Raji (cell line): ENCODE results near the gene PRKCB.

ENCODE experiments used
- POLR2A ChIP-seq: IDR thresholded peaks from 2 replicates; pipeline ENCODE4 v1.6.1; 2011; ENCODE audit warnings: low read depth, low read length, control low read depth; ENCODE audit not compliant: insufficient read depth

The PRKCB gene

DNA sequence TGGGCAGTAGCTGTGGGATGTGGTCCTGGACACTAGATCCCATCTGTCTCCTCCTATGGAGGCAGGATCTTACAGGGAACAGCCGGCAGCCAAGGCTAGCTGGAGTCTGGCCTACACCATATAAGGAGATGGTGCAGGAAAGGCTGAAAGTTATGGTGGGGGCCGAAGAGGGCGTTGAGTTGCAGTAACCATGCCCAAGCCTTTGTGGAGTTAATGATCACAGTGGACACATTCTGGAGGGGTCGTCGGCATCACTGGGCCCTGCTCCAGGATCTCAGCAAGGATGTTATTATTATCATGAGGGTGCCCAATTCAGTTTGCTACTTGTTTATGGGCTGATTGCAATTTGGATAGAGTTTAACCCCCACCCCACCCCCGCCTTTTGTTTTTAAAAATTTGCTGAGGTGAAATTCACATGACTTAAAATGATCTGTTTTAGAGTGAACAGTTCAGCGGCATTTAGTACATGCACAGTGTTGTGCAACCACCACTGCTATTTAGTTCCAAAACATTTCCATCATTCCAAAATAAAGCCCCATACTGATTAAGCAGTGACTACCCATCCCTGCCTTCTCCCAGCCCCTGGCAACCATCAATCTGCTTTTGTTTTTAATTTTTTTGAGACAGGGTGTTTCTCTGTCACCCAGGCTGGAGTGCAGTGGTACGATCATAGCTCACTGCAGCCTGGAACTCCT, 236.0 kb downstream of the PRKCB start:
- no peak for TF ChIP-seq POLR2A

DNA sequence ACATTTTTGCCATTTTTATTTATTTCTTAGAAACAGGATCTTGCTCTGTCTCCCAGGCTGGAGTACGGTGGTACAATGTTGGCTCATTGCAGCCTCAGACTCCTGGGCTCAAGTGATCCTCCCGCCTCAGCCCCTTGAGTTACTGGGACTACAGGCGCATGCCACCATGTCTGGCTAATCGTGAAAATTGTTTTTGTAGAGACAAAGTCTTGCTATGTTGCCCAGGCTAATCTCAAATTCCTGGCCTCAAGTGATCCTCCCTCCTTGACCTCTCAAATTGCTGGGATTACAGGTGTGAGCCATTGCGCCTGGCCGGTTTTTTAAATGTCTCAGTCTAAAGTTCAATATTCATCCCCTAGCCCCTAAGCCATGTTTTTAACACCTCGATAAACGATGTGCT, 237.5 kb downstream of the PRKCB start:
- no peak for TF ChIP-seq POLR2A

DNA sequence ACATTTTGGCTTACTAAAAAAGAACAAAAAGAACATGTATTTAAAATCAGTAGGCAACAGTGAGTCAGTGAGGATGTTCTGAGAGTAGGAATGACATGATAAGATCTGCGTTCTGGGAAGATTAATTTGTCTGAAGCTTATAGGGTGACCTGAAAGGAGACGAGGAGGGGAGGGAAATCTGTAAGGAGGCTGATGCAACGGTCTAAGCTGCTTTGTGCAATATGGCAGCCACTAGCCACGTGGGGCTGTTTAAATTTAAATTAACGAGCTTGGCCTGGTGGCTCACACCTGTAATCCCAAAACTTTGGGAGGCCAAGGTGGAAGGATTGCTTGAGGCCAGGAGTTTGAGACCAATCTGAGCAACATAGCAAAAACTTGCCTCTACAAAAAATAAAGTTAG, 238.8 kb downstream of the PRKCB start:
- no peak for TF ChIP-seq POLR2A

DNA sequence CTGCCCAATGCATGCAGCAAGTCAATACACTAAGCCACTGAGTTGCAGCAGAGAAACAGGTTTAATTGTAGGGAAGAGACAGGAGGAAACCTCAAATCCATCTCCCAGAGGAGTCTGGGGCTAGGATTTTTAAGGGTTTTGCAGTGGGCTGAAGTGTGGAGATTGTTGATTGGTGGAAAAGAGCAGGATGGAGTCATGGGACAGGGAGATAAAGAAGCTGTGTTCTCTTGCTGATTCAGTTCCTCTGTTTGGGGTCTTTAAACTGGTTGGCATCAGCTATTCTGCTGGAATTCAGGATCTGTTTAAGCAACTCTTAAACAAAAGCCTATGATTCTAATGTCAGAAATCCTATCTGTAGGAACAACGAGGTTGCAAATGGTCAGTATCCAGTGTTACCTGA, 239.5 kb downstream of the PRKCB start:
- no peak for TF ChIP-seq POLR2A

DNA sequence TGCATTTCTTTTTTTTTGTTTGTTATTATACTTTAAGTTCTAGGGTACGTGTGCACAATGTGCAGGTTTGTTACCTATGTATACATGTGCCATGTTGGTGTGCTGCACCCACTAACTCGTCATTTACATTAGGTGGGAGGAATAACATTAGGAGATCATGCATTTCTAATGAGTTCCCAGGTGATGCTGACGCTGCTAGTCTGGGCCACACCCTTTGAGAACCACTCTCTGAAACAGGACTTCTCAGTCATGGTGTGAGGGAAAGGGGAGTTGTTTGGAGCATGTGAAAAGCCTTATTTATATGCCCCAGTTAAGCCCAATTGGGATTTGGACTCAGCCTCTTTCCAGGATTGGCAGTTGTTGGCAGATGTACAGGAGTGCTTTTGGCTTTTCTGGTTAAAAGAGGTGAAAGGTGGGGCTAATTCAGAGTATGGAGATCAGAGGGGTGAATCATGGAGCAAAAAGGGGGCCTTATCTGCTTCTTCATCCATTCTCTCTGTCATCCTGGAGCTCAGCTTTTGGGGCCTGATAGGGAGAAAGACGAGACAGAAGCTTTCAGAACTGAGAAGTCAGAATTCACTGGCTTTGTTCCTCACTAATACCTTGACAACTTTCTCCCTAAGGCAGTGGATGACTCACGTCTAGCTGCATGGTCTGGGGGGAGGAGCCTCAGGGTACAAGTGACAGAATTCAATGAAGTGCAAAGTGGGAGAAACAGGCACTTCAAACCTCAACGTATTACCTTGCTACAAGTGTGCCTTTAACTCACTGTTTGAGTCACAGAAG, 240.3 kb downstream of the PRKCB start:
- peak; percentile 22; the same call in 1 of the 2 replicates for TF ChIP-seq POLR2A

DNA sequence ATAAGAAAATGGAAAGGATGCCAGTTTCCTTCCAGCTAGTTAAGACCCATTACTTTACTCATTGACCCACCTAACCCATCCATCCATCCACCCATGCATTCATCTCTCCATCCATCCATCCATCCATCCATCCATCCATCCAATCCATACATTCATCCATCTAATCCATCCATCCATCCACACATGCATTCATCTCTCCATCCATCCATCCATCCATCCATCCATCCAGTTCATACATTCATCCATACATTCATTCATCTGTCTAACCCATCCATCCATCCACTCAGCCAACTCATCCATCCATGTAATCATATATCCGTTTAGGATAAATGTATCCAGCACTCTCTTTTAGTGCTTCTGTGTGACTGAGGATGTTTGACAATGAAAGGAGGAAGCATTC, 241.5 kb downstream of the PRKCB start:
- TF ChIP-seq POLR2A = no peak

DNA sequence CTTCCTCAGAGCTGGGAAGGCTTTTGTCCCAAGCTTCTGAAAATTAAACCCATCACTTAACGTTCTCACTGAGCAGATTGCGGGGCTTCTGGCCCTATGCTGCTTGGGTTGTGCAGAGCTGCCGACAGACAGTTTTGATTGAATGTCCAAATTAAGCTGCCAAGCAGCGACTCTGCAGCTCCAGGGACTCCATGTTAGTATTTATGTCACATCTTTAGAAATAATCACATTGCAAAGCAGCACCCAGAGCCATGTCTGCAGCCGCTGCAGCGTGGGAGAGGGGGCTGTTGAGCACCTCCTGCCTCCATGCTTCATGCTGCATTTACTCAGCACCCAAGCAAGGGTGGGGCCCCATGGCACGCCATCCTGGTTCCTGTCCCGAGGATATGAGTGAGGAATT, 242.2 kb downstream of the PRKCB start:
- TF ChIP-seq POLR2A = no peak

DNA sequence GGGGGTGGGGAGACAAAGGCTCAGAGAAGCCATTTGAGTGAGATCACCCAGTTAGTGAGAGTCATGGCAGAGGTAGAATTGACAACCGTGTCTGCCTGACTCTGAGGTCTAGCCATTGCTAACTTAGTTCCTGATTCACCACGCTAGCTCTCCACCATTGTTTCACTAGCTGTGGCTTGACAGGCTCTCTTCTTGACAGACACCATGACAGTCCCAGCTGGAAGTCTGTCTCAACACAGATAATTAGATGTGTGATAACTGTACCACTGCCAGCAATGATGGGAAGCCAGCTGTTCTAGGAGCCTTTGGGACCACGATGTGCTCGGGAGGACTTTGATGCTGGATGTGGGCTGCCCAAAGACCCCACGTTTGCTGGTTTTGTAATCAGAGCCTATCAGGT, 249.9 kb downstream of the PRKCB start:
- TF ChIP-seq POLR2A = no peak

DNA sequence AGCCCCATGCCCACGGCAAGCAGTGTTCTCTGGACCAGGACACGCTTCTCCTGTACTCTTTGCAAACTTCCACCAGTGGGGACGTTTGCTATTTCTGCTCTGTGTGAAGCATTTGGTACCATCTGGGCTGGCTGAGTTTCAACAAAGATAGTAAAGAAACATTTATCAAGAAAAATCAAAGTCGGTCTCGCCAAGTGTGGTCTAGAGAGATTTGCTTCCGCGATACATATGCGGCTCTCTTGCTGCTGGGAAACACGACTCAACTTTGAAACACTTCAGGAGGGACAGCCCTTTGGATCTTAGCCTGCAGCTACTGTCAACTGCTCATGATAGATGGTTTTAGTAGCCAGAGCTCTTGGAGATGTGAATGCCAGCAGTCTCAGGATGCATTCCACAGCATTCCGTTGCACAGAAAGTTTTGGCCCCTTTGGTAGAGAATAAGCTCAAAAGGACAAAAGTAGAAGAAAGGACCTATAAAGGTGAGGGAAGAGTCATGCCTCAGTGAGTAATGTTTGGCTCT, 252.2 kb downstream of the PRKCB start:
- TF ChIP-seq POLR2A = no peak

DNA sequence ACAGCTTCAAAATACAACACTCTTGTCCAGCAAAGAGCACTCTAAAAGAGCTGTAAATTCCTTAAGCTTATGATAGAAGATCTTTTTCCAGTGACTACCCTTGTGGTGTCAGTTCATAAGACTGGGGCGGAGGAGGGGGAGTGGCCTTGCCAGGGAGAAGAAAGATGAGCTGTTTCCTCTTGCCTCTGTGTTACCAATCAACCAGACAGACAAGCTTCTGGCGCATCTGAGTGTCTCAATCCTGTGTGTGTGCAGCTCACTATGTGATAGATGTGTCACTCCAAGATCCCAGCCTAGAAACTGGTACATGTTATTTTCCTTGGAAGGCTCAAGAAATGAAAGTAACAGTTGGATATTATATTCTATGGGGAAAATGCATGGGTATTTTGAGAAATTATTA, 253.0 kb downstream of the PRKCB start:
- TF ChIP-seq POLR2A = no peak

DNA sequence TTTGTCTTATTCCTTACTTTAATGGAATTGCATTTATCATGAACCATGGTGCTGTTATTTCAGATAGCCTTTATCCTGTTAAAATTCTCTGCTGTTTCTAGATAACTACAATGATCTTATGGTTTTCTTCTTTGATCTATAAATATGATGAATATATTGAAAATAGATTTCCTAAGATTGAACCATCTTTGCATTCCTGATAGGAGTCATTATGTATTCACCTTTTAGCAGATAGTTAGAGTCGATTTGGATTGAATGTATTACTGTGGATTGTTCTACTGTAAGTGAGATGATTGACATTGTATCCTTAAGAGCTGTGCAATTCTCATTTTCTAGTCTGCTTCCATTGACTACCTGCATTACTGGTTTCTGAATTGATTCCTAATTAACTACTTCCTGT, 255.3 kb downstream of the PRKCB start:
- no peak for TF ChIP-seq POLR2A

DNA sequence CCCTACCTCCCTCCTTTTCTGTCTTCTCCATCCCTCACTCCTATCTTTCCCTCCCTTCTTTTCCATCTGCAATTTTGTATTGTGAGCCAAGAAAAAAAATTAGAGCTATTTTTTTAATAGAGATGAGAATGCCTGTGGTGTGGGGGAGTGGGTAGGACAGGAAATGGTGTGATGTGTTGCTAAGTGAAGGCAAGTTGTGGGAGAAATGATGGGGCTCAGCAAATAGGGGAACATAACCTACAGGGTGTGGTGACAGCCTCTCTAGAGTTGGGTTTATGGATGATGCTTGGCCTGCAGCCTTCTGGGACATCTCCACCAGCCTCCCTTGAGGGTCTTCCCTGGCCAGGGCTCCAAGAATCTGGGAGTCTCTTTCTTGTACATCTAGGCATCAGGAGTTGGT, 257.3 kb downstream of the PRKCB start:
- no peak for TF ChIP-seq POLR2A

DNA sequence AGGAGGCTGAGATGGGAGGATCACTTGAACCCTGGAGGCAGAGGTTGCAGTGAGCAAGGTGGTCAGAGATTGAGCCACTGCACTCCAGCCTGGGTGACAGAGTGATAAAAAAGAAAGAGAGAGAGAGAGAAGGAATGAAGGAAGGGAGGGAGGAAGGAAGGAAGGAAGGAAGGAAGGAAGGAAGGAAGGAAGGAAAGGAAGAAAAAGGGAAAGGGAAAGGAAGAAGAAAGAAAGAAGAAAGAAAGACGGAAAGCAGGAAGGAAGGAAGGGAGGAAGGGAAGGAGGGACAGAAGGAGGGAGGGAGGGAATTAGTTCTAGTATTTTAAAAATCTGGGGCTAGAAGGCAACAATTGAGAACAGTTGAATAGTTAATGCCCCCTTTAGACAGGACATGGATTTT, 258.9 kb downstream of the PRKCB start:
- no peak for TF ChIP-seq POLR2A

DNA sequence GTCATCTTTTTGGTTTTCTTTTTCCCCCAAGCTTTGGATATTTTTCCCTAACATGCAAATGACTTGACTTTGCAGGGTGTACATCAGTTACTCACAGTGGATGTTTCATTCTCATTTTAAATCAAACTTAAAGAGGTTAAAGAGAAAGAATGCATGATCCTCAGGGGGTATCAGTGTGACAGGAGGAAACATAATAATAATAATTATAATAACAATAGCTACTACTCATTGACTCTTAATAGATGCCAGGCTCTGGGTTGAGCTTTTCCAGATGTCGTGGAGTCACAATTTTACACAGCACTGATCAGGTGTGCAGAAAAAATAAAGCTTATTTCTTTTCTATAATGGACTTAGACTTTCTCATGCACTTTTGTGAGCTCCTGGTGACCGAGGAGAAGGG, 263.1 kb downstream of the PRKCB start:
- no peak for TF ChIP-seq POLR2A

DNA sequence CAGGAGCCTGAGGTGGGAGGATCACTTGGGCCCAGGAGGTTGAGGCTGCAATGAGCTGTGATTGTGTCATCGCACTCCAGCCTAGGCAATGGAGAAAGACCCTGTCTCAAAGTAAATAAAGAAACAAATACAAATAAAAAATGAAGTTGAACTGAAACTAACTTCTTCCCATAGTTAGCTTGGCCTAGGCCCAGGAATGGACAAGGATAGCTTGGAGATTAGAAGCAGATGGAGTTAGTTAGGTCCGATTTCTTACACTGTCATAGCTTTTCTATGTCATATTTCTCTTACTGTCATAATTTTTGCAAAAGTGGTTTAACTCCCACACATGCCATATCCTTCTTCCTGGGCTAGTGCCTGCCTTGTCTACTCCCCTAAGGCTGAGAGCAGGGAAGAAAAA, 265.6 kb downstream of the PRKCB start:
- no peak for TF ChIP-seq POLR2A

DNA sequence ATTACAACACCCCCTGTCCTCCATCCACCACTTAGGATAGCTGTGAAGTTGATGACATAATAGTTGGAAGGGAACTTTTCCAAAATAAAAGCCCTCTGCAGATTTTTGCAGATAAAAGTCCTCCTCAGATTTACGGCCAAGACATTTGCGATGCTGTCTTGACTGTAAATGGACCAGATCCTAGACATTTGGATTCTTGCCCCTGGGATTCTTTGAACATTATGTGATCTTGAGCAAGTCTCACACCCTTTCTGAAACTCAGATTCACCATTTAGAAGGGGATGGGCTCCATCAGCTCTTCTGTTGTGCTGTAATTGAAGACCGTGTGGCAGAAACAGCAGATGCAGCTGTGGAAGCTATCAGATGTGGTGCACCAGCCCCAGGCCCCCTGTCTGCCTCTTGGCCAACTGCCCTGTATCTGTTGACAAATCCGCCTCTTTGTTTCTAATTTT, 266.5 kb downstream of the PRKCB start:
- TF ChIP-seq POLR2A = no peak

DNA sequence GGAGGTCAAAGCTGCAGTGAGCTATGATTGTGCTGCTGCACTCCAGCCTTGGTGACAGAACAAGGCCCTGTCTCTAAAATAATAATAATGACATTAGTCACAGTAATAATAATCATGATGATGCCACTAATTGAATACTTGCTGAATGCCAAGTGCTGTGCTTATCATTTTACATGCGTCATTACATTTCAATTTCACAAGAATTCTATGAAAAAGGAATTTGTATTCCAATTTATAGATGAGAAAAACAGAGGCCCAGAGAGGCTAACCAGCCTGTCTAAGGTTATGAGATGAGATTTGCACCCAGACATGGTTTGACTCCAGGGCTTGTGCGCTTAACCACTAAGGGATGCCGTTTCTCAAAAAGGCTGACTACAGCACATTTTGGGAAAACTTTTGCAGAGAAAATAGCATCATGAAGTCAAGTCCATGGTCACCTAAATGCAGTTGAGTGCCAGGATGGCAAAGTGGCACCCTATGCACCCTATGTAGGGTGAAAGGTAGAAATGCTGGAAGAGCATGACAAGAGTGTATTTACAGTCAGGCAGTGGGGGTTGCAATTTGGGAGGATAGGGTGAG, 276.0 kb downstream of the PRKCB start:
- TF ChIP-seq POLR2A = no peak
